ENCODE measurements around the gene GSG1L.

- TF ChIP-seq CTCF (IDR thresholded peaks at IDR 0.05; ENCODE audit: insufficient read depth, low read length, poor library complexity, severe bottlenecking), result no peak
- no peak for TF ChIP-seq EZH2phosphoT487 (conservative IDR thresholded peaks at IDR 0.05; ENCODE audit: low read length)
Measured at GRCh38 chr16:27786923-27787625, 276.4 kb downstream of the GSG1L start.
